K562 (cell line): ENCODE measurements around the gene ABHD8. TPM values are rescaled to one million over a fixed set of nuclear protein-coding genes. Genes with fewer than 3 reads are reported as not detected.

Experiments used
- BCOR ChIP-seq: fragments of 450-650 bp; IDR thresholded peaks from 2 replicates; pipeline ENCODE4 v1.6.1; 2016
- CEBPG ChIP-seq, 3 experiments: fragments of 200-800 bp in 1 of 3; sonication (Bioruptor generic) in 1 of 3; sonication (generic) in 1 of 3; formaldehyde crosslinking in 1 of 3; IDR thresholded peaks in 2 of 3; conservative IDR thresholded peaks in 1 of 3; 2 replicates each; pipeline versions ENCODE4 v1.6.1 to v1.8.0; 2016 to 2022; ENCODE audit warnings: missing compliant biosample characterization in 2 of 3, missing genetic modification characterization in 2 of 3, mild to moderate bottlenecking in 1 of 3, missing genetic modification reagents in 1 of 3
- ETS2 ChIP-seq: IDR thresholded peaks from 2 replicates; pipeline ENCODE4 v1.6.1; 2016; ENCODE audit warnings: borderline replicate concordance, missing genetic modification characterization, mild to moderate bottlenecking, moderate library complexity, missing compliant biosample characterization; ENCODE audit not compliant: poor library complexity, severe bottlenecking
- NFRKB ChIP-seq: fragments of 450-650 bp; IDR thresholded peaks from 2 replicates; pipeline ENCODE4 v1.6.1; 2016; ENCODE audit warnings: low read depth
- PHB2 ChIP-seq: fragments of 450-650 bp; IDR thresholded peaks from 2 replicates; pipeline ENCODE4 v1.6.1; 2017; ENCODE audit warnings: low read depth
- POU5F1 ChIP-seq: fragments of 150-350 bp; IDR thresholded peaks from 2 replicates; pipeline ENCODE4 v1.6.1; 2014; ENCODE audit warnings: borderline replicate concordance, low read length, low read depth, mild to moderate bottlenecking; ENCODE audit not compliant: partially characterized antibody
- ZFPM2 ChIP-seq: fragments of 250-450 bp; sonication (Bioruptor Pico); IDR thresholded peaks from 2 replicates; pipeline ENCODE4 v1.5.1; 2022; ENCODE audit warnings: mild to moderate bottlenecking
- polyA plus RNA-seq, 8 experiments: library from polyadenylated mRNA; depleted of rRNA in 4 of 8; stranded (reverse) in 5 of 8; unstranded in 3 of 8; fragments of >200 nt; fragmentation: Nextera tagmentation in 2 of 8; fragmentation: Illumina TruSeq in 1 of 8; extraction: Ambion mirVana in 2 of 8; extraction: Trizol in 1 of 8; gene quantifications; 2 replicates each; pipeline versions ENCODE4 v1.2.1 to v1.2.3, GENCODE V29; 2011 to 2014; ENCODE audit warnings: inconsistent platforms in 1 of 8, missing spikeins in 1 of 8
- total RNA-seq, 7 experiments: library from RNA; depleted of rRNA in 6 of 7; stranded (reverse); fragments of >200 nt in 6 of 7; fragmentation: Illumina TruSeq in 2 of 7; extraction: Trizol in 2 of 7; gene quantifications; 2 replicates each; pipeline versions ENCODE4 v1.2.1 to v1.2.3, GENCODE V29; 2011 to 2021; ENCODE audit warnings: low replicate concordance in 1 of 7
- TF ChIP-seq, protein P1 (sequence below): fragments of 250-450 bp; sonication (Bioruptor Pico); IDR thresholded peaks from 2 replicates; pipeline ENCODE4 v1.5.0; 2020; ENCODE audit warnings: mild to moderate bottlenecking
- TF ChIP-seq, protein P2 (sequence below): sonication (generic); formaldehyde crosslinking; IDR thresholded peaks from 2 replicates; pipeline ENCODE4 v1.8.0; 2022; ENCODE audit warnings: mild to moderate bottlenecking, missing genetic modification reagents
- TF ChIP-seq, protein P3 (sequence below): fragments of 450-650 bp; IDR thresholded peaks from 2 replicates; pipeline ENCODE4 v1.6.1; 2016; ENCODE audit warnings: borderline replicate concordance

The ABHD8 gene
- total and polyA plus RNA-seq, 9 of the 15 experiments (the other 6 are each of a cell fraction or from before 2014, with no cell fraction given) = 0.04 to 6.6 (median 2.0) TPM; not detected in 1

DNA sequence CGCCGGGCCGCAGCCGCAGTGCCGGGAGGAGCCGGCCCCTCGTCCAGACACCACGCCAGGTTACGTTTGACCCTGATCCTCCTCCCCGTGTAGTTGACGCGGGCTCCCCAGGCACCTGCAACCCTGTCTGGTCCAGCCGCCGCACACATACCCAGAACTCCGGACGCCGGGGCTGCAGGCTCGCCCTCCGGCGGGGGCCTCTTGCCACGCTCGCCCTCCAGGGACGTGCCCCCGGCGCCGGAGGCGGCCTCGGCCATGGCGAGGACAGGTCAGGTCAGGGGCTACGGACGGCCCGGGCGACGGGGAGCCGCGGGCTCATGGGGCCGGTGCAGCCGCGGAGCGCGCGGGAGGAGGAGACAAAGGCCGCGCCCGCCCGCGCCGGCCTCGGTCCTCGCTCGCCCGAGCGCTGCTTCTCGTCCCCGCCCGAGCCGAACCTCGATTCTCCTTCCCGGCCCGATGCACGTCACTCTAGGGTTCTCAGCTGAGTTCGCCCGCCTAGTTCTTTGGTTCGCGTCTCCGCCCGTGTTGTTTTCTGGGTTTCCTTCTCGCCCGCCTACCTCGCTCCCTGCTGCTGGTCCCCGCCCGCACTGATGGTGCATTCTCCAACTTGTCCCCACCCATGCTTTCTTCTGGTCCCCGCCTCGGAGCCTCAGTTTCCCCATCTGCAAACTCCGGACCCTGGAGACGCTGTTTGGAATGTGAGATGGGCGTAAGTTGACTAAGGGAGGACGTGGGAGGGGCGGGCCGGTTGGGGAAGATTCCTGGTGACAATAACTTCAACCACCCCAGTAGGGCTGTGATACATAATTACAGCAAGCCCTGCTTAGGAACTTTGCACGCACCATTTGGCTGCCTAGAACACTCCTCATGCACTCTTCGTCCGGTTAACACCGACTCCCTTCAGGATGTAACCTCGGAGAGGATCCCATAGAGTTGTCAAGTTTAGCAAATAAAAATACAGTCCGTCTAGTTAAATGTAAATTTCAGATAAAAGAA is 31.5 kb upstream of the ABHD8 start, which contains the start of gene ANO8 (continued):
- TF ChIP-seq, protein P1, sequence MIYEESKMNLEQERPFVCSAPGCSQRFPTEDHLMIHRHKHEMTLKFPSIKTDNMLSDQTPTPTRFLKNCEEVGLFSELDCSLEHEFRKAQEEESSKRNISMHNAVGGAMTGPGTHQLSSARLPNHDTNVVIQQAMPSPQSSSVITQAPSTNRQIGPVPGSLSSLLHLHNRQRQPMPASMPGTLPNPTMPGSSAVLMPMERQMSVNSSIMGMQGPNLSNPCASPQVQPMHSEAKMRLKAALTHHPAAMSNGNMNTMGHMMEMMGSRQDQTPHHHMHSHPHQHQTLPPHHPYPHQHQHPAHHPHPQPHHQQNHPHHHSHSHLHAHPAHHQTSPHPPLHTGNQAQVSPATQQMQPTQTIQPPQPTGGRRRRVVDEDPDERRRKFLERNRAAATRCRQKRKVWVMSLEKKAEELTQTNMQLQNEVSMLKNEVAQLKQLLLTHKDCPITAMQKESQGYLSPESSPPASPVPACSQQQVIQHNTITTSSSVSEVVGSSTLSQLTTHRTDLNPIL (CRISPR knock-in tag) = no peak
- no peak for TF ChIP-seq ETS2 (tag)
- TF ChIP-seq NFRKB = no peak
- TF ChIP-seq, protein P2, sequence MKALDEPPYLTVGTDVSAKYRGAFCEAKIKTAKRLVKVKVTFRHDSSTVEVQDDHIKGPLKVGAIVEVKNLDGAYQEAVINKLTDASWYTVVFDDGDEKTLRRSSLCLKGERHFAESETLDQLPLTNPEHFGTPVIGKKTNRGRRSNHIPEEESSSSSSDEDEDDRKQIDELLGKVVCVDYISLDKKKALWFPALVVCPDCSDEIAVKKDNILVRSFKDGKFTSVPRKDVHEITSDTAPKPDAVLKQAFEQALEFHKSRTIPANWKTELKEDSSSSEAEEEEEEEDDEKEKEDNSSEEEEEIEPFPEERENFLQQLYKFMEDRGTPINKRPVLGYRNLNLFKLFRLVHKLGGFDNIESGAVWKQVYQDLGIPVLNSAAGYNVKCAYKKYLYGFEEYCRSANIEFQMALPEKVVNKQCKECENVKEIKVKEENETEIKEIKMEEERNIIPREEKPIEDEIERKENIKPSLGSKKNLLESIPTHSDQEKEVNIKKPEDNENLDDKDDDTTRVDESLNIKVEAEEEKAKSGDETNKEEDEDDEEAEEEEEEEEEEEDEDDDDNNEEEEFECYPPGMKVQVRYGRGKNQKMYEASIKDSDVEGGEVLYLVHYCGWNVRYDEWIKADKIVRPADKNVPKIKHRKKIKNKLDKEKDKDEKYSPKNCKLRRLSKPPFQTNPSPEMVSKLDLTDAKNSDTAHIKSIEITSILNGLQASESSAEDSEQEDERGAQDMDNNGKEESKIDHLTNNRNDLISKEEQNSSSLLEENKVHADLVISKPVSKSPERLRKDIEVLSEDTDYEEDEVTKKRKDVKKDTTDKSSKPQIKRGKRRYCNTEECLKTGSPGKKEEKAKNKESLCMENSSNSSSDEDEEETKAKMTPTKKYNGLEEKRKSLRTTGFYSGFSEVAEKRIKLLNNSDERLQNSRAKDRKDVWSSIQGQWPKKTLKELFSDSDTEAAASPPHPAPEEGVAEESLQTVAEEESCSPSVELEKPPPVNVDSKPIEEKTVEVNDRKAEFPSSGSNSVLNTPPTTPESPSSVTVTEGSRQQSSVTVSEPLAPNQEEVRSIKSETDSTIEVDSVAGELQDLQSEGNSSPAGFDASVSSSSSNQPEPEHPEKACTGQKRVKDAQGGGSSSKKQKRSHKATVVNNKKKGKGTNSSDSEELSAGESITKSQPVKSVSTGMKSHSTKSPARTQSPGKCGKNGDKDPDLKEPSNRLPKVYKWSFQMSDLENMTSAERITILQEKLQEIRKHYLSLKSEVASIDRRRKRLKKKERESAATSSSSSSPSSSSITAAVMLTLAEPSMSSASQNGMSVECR (CRISPR knock-in tag) = peak; percentile 92
- TF ChIP-seq CEBPG (CRISPR knock-in tag; IDR thresholded peaks at IDR 0.05) = no peak
- TF ChIP-seq CEBPG (tag; conservative IDR thresholded peaks at IDR 0.05 in 1 of 2, IDR thresholded peaks at IDR 0.05 in 1 of 2) = no peak
- TF ChIP-seq PHB2 = no peak
- TF ChIP-seq, protein P3, sequence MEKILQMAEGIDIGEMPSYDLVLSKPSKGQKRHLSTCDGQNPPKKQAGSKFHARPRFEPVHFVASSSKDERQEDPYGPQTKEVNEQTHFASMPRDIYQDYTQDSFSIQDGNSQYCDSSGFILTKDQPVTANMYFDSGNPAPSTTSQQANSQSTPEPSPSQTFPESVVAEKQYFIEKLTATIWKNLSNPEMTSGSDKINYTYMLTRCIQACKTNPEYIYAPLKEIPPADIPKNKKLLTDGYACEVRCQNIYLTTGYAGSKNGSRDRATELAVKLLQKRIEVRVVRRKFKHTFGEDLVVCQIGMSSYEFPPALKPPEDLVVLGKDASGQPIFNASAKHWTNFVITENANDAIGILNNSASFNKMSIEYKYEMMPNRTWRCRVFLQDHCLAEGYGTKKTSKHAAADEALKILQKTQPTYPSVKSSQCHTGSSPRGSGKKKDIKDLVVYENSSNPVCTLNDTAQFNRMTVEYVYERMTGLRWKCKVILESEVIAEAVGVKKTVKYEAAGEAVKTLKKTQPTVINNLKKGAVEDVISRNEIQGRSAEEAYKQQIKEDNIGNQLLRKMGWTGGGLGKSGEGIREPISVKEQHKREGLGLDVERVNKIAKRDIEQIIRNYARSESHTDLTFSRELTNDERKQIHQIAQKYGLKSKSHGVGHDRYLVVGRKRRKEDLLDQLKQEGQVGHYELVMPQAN = no peak
- no peak for TF ChIP-seq ZFPM2 (CRISPR knock-in tag)
- peak; percentile 97 for TF ChIP-seq BCOR
- no peak for TF ChIP-seq POU5F1
